Subcutaneous adipose tissue (tissue), 4 donors: ENCODE data around the gene ACAA1. TPM values are rescaled to one million over a fixed set of nuclear protein-coding genes. Genes with fewer than 3 reads are reported as not detected.

Experiments
- CTCF ChIP-seq: fragments of 450-650 bp; IDR thresholded peaks from one replicate; pipeline ENCODE4 v1.5.1; 2016; ENCODE audit warnings: low read depth, mild to moderate bottlenecking, control low read depth, antibody characterized with exemption, moderate library complexity
- total RNA-seq, 4 donors: library from RNA; depleted of rRNA; stranded (reverse); fragments of >200 nt; gene quantifications; one replicate each; pipeline ENCODE4 v1.1.0, GENCODE V29; 2016

The ACAA1 gene
- total RNA-seq, 4 donors from 2014 or later: 42.4 to 121 (median 74.5) TPM

- no peak for TF ChIP-seq CTCF
These were observed 9.6 kb upstream of the ACAA1 start for GRCh38 chr3:38146504-38146903.

GRCh38 chr3:38143511-38143910, 6.6 kb upstream of the ACAA1 start:
- TF ChIP-seq CTCF: no peak

GRCh38 chr3:38142959-38143358, 6.0 kb upstream of the ACAA1 start:
- TF ChIP-seq CTCF: no peak

- no peak for TF ChIP-seq CTCF
These were observed 5.0 kb upstream of the ACAA1 start for GRCh38 chr3:38141952-38142273.

- no peak for TF ChIP-seq CTCF
These were observed 4.4 kb upstream of the ACAA1 start for GRCh38 chr3:38141173-38141951.

- no peak for TF ChIP-seq CTCF
These were observed 3.6 kb upstream of the ACAA1 start for GRCh38 chr3:38140326-38141172.

- no peak for TF ChIP-seq CTCF
These were observed 2.7 kb upstream of the ACAA1 start for GRCh38 chr3:38139652-38140051.
